M059J (cell line): ENCODE data around the gene SLC10A7. TPM values are rescaled to one million over a fixed set of nuclear protein-coding genes. Genes with fewer than 3 reads are reported as not detected.

ENCODE experiments used
- DNase-seq: peaks from one replicate; pipeline ENCODE4 v3.0.0-alpha.2; 2012; ENCODE audit warnings: low read depth
- total RNA-seq: library from RNA; depleted of rRNA; stranded (reverse); fragments of >200 nt; shearing (Covaris generic); gene quantifications from 2 replicates; pipeline ENCODE4 v1.2.3, GENCODE V29; 2014; rRNA removed

SLC10A7 gene
- total RNA-seq, 1 experiment from 2014 or later, result 10.3 TPM

DNA sequence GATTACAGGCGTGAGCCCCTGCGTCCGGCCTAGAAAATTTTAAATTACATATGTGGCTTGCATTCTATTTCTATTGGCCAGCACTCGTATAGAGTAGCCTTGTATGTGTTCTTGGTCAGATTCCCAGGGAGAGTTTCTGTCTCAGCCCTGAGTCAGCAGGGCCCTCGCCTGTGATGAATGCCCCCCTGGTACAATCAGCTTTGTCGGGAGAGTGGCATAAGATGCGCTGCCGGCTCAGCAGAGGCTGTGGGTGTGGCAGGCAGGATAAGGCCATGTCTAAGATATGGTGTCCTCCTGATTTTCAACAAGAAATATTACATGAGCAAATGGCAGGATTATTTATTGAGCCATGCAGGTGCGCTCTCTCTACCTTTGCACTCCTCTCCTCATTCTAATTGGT is 309.0 kb downstream of the SLC10A7 start:
- DNase-seq, result peak; percentile 39

DNA sequence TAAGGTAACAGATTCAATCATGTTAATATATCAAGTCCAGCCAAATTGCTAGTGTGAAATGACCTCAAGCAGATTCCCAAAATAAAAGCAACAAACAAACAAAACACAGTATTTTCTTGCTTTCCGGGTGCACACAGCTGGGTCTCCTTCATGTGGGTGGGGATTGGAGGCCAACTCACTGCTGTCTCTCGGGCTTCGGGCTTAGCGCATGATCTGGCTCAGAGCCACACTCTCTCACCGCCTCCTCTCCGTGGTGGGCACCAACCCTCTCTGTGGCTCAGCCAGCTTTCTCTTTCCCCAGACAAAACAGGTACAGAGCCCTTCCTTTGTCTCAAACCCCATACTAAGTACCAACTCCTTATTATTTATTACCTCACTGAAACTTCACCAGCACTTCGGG is 310.3 kb downstream of the SLC10A7 start:
- DNase-seq, result no peak

GRCh38 chr4:146210890-146211289 is 310.9 kb downstream of the SLC10A7 start:
- no peak for DNase-seq

DNA sequence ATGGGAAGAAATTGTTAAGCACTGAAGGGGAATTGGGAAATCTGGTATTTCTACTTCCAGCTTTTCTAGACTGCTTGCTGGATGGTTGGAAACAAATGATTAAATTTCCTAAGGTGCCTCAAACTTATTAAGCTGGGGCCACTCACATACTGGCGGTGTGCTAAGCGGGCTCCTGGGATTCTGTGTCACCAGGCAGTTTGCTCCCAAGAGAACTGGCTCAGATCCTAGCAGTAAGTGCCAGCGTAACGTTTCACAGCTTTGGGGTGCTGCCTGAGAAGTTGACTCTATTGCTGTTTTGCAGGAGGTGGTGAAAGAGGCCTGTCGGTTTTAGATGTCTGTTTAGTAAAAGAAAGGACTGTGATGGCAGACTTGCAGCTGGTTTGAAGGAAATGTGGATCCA is 314.3 kb downstream of the SLC10A7 start:
- no peak for DNase-seq

Other genes with a start within 250 kb of the SLC10A7 start
- gene POU4F2, start 117.0 kb upstream of the SLC10A7 start, total RNA-seq, result not detected in 2 replicates